ENCODE results near the gene HSD3B7. TPM values are rescaled to one million over a fixed set of nuclear protein-coding genes. Genes with fewer than 3 reads are reported as not detected.

HSD3B7 gene
- total RNA-seq, 1 experiment from 2014 or later: 5.5 TPM

DNA sequence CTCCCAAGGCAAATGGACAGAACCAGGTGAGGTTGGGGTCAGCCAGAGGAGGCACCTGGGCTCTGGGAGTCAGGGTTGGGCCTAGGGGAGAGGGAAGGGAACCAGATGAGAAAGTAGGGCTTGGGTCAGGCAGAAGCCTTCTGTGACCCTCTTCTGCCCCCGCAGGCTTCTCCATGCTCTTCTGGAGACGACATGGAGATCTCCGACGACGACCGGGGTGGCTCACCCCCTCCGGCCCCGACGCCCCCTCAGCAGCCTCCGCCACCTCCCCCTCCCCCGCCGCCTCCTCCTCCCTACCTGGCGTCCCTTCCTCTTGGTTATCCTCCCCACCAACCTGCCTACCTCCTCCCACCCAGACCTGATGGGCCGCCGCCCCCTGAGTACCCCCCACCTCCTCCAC is 19.6 kb upstream of the HSD3B7 start:
- no peak overlapping the region for H2AFZ ChIP-seq (ENCODE audit: low read length)
- no peak overlapping the region for H3K4me3 Mint-ChIP-seq

More for the DNA sequence above, 19.6 kb upstream of the HSD3B7 start:
- Mint-ChIP-seq H3K27me3 (ENCODE audit: low read depth) (no peaks in the 10 kb centered on the region), H3K9me3 (no peaks in the 10 kb centered on the region), H3K36me3 (ENCODE audit: insufficient read depth in 1 of 3, low read depth in 3 of 3) (peaks cover 52 to 86% (median 83%) of the 10 kb centered on the region in 3 experiments), H3K27ac (no peak overlapping the region), H3K4me1 (no peaks in the 10 kb centered on the region; a peak in 1 of 4 replicates)
- H4K5ac ChIP-seq (ENCODE audit: insufficient read length, low read depth, low read length): no peak overlapping the region
- H3K9me3 ChIP-seq (ENCODE audit: control insufficient read depth, low read depth, low read length): no peaks in the 10 kb centered on the region
- no peak overlapping the region for H3K14ac ChIP-seq (ENCODE audit: insufficient read depth, low read length)
- no peak overlapping the region for H2BK15ac ChIP-seq (ENCODE audit: low read depth, low read length)
- TF ChIP-seq, protein P1, sequence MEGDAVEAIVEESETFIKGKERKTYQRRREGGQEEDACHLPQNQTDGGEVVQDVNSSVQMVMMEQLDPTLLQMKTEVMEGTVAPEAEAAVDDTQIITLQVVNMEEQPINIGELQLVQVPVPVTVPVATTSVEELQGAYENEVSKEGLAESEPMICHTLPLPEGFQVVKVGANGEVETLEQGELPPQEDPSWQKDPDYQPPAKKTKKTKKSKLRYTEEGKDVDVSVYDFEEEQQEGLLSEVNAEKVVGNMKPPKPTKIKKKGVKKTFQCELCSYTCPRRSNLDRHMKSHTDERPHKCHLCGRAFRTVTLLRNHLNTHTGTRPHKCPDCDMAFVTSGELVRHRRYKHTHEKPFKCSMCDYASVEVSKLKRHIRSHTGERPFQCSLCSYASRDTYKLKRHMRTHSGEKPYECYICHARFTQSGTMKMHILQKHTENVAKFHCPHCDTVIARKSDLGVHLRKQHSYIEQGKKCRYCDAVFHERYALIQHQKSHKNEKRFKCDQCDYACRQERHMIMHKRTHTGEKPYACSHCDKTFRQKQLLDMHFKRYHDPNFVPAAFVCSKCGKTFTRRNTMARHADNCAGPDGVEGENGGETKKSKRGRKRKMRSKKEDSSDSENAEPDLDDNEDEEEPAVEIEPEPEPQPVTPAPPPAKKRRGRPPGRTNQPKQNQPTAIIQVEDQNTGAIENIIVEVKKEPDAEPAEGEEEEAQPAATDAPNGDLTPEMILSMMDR (conservative IDR thresholded peaks at IDR 0.05): no peak
- H4K8ac ChIP-seq (replicated peaks; ENCODE audit: insufficient read length, low read depth, low read length): no peak overlapping the region
- no peak overlapping the region for H3K4ac ChIP-seq (ENCODE audit: low read depth, low read length)
- no peak for DNase-seq
- H3K79me1 ChIP-seq (ENCODE audit: insufficient read depth, low read depth, low read length, poor library complexity, severe bottlenecking): no peaks in the 10 kb centered on the region
- no peak overlapping the region for H2BK120ac ChIP-seq (ENCODE audit: low read depth, low read length, poor library complexity, severe bottlenecking)
- H3K56ac ChIP-seq (ENCODE audit: insufficient read length, low read depth, low read length): no peak overlapping the region
- no peak overlapping the region for H4K91ac ChIP-seq (ENCODE audit: insufficient read length, low read depth, low read length)
- H3K4me1 ChIP-seq (ENCODE audit: insufficient read depth, low read length): no peaks in the 10 kb centered on the region
- no peak overlapping the region for H3K27ac ChIP-seq (ENCODE audit: insufficient read length, low read depth, low read length)
- no peaks in the 10 kb centered on the region for H4K20me1 ChIP-seq (ENCODE audit: control insufficient read depth, insufficient read depth, insufficient read length)
- H3K4me2 ChIP-seq (ENCODE audit: insufficient read depth, insufficient read length, low read length): no peak overlapping the region
- H3K9ac ChIP-seq (ENCODE audit: extremely low read depth, insufficient read length, low read length): no peak overlapping the region
- H2BK12ac ChIP-seq (ENCODE audit: insufficient read length, low read depth, low read length): no peak overlapping the region
- H2AK5ac ChIP-seq (ENCODE audit: insufficient read length, low read length): no peak overlapping the region
- WGBS (ENCODE audit: extremely low coverage, insufficient read length, low lambda C conversion rate): no CpG with 5 or more reads among the region's 15 CpGs
- no peak overlapping the region for H3K23ac ChIP-seq (ENCODE audit: insufficient read length, low read depth, low read length)
- no peak overlapping the region for H2BK20ac ChIP-seq (ENCODE audit: low read depth, low read length, poor library complexity, severe bottlenecking)
- no peaks in the 10 kb centered on the region for H3K23me2 ChIP-seq (ENCODE audit: insufficient read length, low read depth, low read length, poor library complexity, severe bottlenecking)
- H3K18ac ChIP-seq (ENCODE audit: insufficient read length, low read depth, low read length): no peak overlapping the region
- H3K27me3 ChIP-seq (ENCODE audit: insufficient read depth, low read length): no peaks in the 10 kb centered on the region
- H2BK5ac ChIP-seq (ENCODE audit: insufficient read length, low read length): no peak overlapping the region
- H3T11ph ChIP-seq (ENCODE audit: low read length): no peak overlapping the region
- no peaks in the 10 kb centered on the region for H3K79me2 ChIP-seq (ENCODE audit: insufficient read depth, low read length)
